Measurements from ENCODE around the gene RFPL3.
"Not testable (repeated sequence)": the region's sequence is repeated elsewhere in the genome, so short reads cannot be mapped to it uniquely, and the experiment has no call there.

RFPL3 gene

GRCh38 chr22:32357567-32357966 lies at the start of gene RFPL3:
Gene RFPL3, plus strand, starts transcription at chr22:32357867. Its CDS starts 205 bp downstream, at chr22:32358072.
- in situ Hi-C loops (cut with MboI; ENCODE audit: low sequenced_read_pairs) = not testable (repeated sequence)

GRCh38 chr22:32308191-32308590 lies 49.5 kb upstream of the RFPL3 start:
- in situ Hi-C loops (cut with MboI; ENCODE audit: low sequenced_read_pairs) = no loop called here

GRCh38 chr22:32308934-32309333 lies 48.7 kb upstream of the RFPL3 start:
- in situ Hi-C loops (cut with MboI; ENCODE audit: low sequenced_read_pairs) = no loop called here

DNA sequence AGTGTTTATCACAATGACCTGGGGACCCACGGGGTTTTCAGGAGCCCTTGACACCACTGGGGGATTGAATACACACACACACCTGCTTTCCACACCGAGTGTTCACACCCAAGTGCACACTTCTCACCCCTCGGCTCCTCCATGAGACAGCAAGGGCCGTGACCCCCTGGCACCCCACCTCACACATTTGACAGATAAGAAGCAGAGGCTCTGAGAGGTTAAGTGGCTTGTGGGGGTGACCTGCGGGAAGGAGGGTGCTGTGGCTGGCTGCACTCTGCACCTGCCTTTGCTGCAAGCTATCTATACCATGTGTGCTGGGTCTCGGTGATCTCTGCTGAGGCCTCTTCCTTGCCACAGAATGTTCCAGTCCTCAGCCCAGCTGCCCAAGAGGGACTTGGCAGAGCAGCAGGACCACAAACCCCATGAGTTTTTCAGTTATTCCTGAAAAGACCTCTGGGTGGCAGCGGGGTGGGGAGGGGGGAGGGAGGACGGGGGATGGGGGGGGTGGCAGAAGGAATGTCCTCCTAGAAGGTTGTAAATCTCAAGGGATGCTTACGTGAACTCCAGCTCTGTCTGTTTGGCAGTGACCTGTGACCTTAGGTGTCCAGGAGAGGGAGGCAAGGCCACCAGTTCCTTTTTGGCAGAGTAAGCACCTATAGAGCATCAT lies 47.9 kb upstream of the RFPL3 start:
- in situ Hi-C loops (cut with MboI; ENCODE audit: low sequenced_read_pairs) = no loop called here

GRCh38 chr22:32310777-32311176 lies 46.9 kb upstream of the RFPL3 start:
- in situ Hi-C loops (cut with MboI; ENCODE audit: low sequenced_read_pairs) = no loop called here

DNA sequence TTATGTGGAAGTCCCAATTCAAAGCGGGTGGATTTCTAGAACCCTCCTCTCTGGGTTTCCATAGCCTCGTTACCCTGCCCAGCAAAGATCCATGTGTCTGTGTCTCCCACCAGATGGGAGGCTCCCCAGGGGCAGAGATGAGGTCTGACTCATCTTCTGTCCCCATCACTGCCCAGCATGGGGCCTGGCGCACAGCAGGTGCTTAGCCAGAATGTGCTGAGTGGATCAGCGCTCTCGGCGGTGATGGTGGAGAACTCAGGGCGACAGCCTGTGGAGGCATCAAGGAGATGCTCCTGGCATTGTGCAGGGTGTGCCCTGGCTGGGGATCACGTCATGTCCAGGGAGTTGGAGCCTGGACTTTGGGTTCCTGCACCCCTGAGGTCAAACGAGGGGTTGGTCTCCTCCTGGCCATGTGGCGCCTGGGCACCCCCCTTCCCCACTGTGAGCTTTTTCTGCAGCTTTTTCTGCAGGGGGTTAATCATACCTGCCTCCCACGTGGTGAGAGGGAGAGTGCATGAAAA lies 46.1 kb upstream of the RFPL3 start:
- in situ Hi-C loops (cut with MboI; ENCODE audit: low sequenced_read_pairs) = no loop called here

GRCh38 chr22:32312748-32313147 lies 44.9 kb upstream of the RFPL3 start:
- in situ Hi-C loops (cut with MboI; ENCODE audit: low sequenced_read_pairs) = no loop called here

DNA sequence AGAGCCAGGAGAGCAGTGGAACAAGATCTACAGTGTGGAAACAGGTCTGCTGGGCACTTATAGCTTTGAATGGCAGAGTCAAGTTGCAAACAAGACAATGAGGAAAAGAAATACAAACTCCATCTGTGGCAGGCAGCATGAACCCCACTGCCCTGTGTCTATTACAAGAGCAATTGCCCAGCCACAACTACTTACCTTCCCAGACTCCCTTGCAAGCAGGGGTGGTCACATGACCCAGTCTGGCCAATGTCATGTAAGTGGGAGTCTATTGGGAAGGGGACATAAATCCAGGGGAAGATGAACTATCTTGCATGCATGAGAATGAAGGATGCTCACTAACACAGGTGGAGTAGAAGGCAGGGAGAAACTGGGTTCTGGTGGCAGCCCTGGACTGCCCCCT lies 44.1 kb upstream of the RFPL3 start:
- in situ Hi-C loops (cut with MboI; ENCODE audit: low sequenced_read_pairs) = no loop called here

- in situ Hi-C loops (cut with MboI; ENCODE audit: low sequenced_read_pairs) = no loop called here
Measured at GRCh38 chr22:32317524-32317923, 40.1 kb upstream of the RFPL3 start.

- in situ Hi-C loops (cut with MboI; ENCODE audit: low sequenced_read_pairs) = no loop called here
Measured at GRCh38 chr22:32318361-32318760, 39.3 kb upstream of the RFPL3 start.

GRCh38 chr22:32319861-32320406 lies 37.7 kb upstream of the RFPL3 start:
- in situ Hi-C loops (cut with MboI; ENCODE audit: low sequenced_read_pairs) = no loop called here

DNA sequence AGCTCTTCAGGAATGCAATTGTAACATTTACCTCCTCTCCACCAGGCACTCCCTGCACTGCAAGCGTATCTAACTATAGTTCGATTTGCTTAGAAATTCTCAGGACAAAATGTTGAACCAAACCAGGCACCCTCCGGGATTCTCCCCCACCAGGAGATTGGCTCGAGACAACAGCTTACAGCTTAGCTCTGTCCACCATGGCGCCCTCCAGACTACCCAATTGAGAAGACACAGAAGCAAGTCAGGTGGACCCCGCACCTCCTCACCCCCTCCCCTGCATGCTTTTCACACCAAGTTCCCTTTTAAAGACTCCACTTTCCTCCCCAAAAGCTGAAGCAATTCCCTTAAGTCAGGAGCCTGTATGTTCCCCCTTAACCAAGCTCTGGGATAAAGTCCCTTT lies 34.7 kb upstream of the RFPL3 start:
- in situ Hi-C loops (cut with MboI; ENCODE audit: low sequenced_read_pairs) = no loop called here

GRCh38 chr22:32323513-32324164 lies 34.0 kb upstream of the RFPL3 start:
- in situ Hi-C loops (cut with MboI; ENCODE audit: low sequenced_read_pairs) = no loop called here

DNA sequence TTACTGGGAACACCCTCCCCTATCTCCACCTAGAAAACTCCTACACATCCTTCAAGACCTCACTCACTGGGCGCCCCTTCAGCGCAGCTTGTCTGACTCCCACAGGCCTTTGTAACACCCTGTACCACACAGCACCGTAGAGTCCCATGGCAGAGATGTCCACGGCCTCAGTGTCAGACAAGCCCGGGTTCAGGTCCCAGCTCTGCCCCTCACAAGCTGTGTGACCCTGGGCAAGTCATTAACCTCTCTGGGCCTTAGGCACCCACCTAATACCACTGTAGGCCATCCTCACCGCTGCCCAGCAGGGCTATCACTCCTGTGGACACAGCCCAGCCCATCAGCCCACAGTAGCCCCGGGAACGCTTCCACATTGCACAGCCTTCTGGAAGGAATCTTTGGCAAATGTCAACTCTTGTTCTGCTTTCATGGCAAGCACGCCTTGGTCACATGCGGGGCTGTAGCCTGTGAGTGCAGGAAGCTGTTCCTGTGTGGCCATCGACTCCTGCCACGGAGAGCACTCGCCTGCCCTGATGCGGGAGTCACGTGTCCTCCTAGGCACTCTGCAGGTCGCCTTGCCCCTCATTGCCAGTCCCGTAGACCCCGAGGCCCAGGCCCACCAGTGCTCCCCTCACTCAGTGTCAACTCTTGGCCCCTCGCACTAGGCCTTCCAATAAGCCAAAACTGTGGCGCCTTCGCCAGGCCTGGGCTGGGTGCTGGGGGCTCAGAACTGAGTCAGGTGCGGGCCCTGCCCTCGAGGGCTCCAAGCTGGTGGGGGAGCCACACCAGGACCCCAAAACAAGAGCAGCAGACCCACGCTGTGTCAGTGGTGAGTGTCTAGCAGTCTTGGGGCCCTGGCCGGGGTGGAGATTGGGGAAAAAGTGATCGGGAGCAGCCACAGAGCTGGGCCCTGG lies 32.9 kb upstream of the RFPL3 start:
- in situ Hi-C loops (cut with MboI; ENCODE audit: low sequenced_read_pairs) = no loop called here

- in situ Hi-C loops (cut with MboI; ENCODE audit: low sequenced_read_pairs) = no loop called here
Measured at GRCh38 chr22:32325416-32325801, 32.3 kb upstream of the RFPL3 start.

- in situ Hi-C loops (cut with MboI; ENCODE audit: low sequenced_read_pairs) = no loop called here
Measured at GRCh38 chr22:32325811-32326237, 31.8 kb upstream of the RFPL3 start.

- in situ Hi-C loops (cut with MboI; ENCODE audit: low sequenced_read_pairs) = no loop called here
Measured at GRCh38 chr22:32326647-32327046, 31.0 kb upstream of the RFPL3 start.

- in situ Hi-C loops (cut with MboI; ENCODE audit: low sequenced_read_pairs) = no loop called here
Measured at GRCh38 chr22:32327066-32327465, 30.6 kb upstream of the RFPL3 start.

GRCh38 chr22:32327596-32328171 lies 30.0 kb upstream of the RFPL3 start:
- in situ Hi-C loops (cut with MboI; ENCODE audit: low sequenced_read_pairs) = no loop called here

GRCh38 chr22:32328306-32329201 lies 29.1 kb upstream of the RFPL3 start:
- in situ Hi-C loops (cut with MboI; ENCODE audit: low sequenced_read_pairs) = no loop called here
